SK-N-SH treated with all-trans-retinoic acid at 6 μM for 48 hours (cell line): ENCODE measurements around the gene KIAA1755.

Experiments used
- ATAC-seq: fragments of 200-7000 bp; cut with Tn5 transposase; 3 replicates; pipeline ENCODE4 v1.9.1; 2020; ENCODE audit warnings: mild to moderate bottlenecking, moderate library complexity
- ARNTL ChIP-seq: fragments of 450-650 bp; formaldehyde crosslinking; IDR thresholded peaks from 2 replicates; pipeline ENCODE4 v1.5.0; 2020; ENCODE audit warnings: low read depth, mild to moderate bottlenecking, moderate library complexity, borderline replicate concordance
- BACH2 ChIP-seq: fragments of 250-450 bp; sonication (Bioruptor Pico); IDR thresholded peaks from 2 replicates; pipeline ENCODE4 v1.9.0; 2021; ENCODE audit warnings: mild to moderate bottlenecking, borderline replicate concordance
- CREB5 ChIP-seq: fragments of 250-450 bp; sonication (Bioruptor Pico); IDR thresholded peaks from 2 replicates; pipeline ENCODE4 v1.5.1; 2020; ENCODE audit warnings: low read depth, mild to moderate bottlenecking, moderate library complexity
- CSDC2 ChIP-seq: fragments of 250-450 bp; sonication (Bioruptor Pico); IDR thresholded peaks from 2 replicates; pipeline ENCODE4 v1.5.0; 2020; ENCODE audit warnings: mild to moderate bottlenecking, moderate library complexity
- ESRRG ChIP-seq: fragments of 250-450 bp; sonication (Bioruptor Pico); IDR thresholded peaks from 2 replicates; pipeline ENCODE4 v1.6.1; 2021; ENCODE audit warnings: mild to moderate bottlenecking
- GLIS3 ChIP-seq: fragments of 250-450 bp; sonication (Bioruptor Pico); IDR thresholded peaks from 2 replicates; pipeline ENCODE4 v1.5.0; 2020; ENCODE audit warnings: mild to moderate bottlenecking, moderate library complexity
- ISL1 ChIP-seq: fragments of 250-450 bp; sonication (Bioruptor Pico); IDR thresholded peaks from 2 replicates; pipeline ENCODE4 v2.1.2; 2022; ENCODE audit warnings: mild to moderate bottlenecking, moderate library complexity
- OSR1 ChIP-seq: fragments of 250-450 bp; sonication (Bioruptor Pico); IDR thresholded peaks from 2 replicates; pipeline ENCODE4 v1.8.0; 2022; ENCODE audit warnings: moderate library complexity, mild to moderate bottlenecking, inconsistent platforms
- PPARA ChIP-seq: fragments of 250-450 bp; sonication (Bioruptor Pico); IDR thresholded peaks from 2 replicates; pipeline ENCODE4 v1.5.0; 2020; ENCODE audit warnings: mild to moderate bottlenecking, borderline replicate concordance
- RARB ChIP-seq: fragments of 250-450 bp; sonication (Bioruptor Pico); IDR thresholded peaks from 2 replicates; pipeline ENCODE4 v1.8.0; 2021; ENCODE audit warnings: mild to moderate bottlenecking, moderate library complexity
- TCF4 ChIP-seq: fragments of 250-450 bp; sonication (Bioruptor Pico); IDR thresholded peaks from 2 replicates; pipeline ENCODE4 v1.8.0; 2021; ENCODE audit warnings: mild to moderate bottlenecking, moderate library complexity, borderline replicate concordance
- TOX ChIP-seq: fragments of 250-450 bp; sonication (Bioruptor Pico); IDR thresholded peaks from 2 replicates; pipeline ENCODE4 v1.8.0; 2021; ENCODE audit warnings: mild to moderate bottlenecking, moderate library complexity, borderline replicate concordance
- ZC3H10 ChIP-seq: fragments of 250-450 bp; sonication (Bioruptor Pico); IDR thresholded peaks from 2 replicates; pipeline ENCODE4 v1.5.1; 2021; ENCODE audit warnings: mild to moderate bottlenecking, moderate library complexity
- ZFP3 ChIP-seq: fragments of 250-450 bp; sonication (Bioruptor Pico); IDR thresholded peaks from 2 replicates; pipeline ENCODE4 v1.5.0; 2020; ENCODE audit warnings: mild to moderate bottlenecking, moderate library complexity
- ZFP30 ChIP-seq: fragments of 450-650 bp; formaldehyde crosslinking; IDR thresholded peaks from 2 replicates; pipeline ENCODE4 v1.5.0; 2022; ENCODE audit warnings: mild to moderate bottlenecking, moderate library complexity
- ZNF565 ChIP-seq: fragments of 450-650 bp; formaldehyde crosslinking; conservative IDR thresholded peaks from 2 replicates; pipeline ENCODE4 v1.5.0; 2020; ENCODE audit warnings: low read depth, mild to moderate bottlenecking, moderate library complexity
- ZNF70 ChIP-seq: fragments of 450-650 bp; formaldehyde crosslinking; IDR thresholded peaks from 2 replicates; pipeline ENCODE4 v1.5.0; 2020; ENCODE audit warnings: mild to moderate bottlenecking, moderate library complexity
- ZNF8 ChIP-seq: fragments of 450-650 bp; formaldehyde crosslinking; IDR thresholded peaks from 2 replicates; pipeline ENCODE4 v1.5.0; 2020; ENCODE audit warnings: mild to moderate bottlenecking, moderate library complexity
- TF ChIP-seq, protein P1 (sequence below): fragments of 250-450 bp; sonication (Bioruptor Pico); IDR thresholded peaks from 2 replicates; pipeline ENCODE4 v1.5.1; 2021; ENCODE audit warnings: mild to moderate bottlenecking, moderate library complexity
- TF ChIP-seq, protein P2 (sequence below): fragments of 250-450 bp; sonication (Bioruptor Pico); IDR thresholded peaks from 2 replicates; pipeline ENCODE4 v1.8.0; 2021; ENCODE audit warnings: low read depth, mild to moderate bottlenecking, moderate library complexity, borderline replicate concordance
- TF ChIP-seq, protein P3 (sequence below): fragments of 250-450 bp; sonication (Bioruptor Pico); IDR thresholded peaks from 2 replicates; pipeline ENCODE4 v1.5.0; 2020; ENCODE audit warnings: mild to moderate bottlenecking, moderate library complexity

The KIAA1755 gene

GRCh38 chr20:38272961-38273360 is 12.4 kb upstream of the KIAA1755 start:
- no peak for TF ChIP-seq BACH2
- TF ChIP-seq ESRRG: no peak
- no peak for TF ChIP-seq CREB5 (CRISPR knock-in tag)
- TF ChIP-seq ZNF8 (CRISPR knock-in tag): no peak
- TF ChIP-seq ZNF70 (CRISPR knock-in tag): no peak
- no peak for TF ChIP-seq ZNF565 (CRISPR knock-in tag)
- no peak for TF ChIP-seq ZFP30 (CRISPR knock-in tag)
- no peak for TF ChIP-seq OSR1
- no peak for TF ChIP-seq RARB
- ATAC-seq: no peak

- 0 out of 3 replicates have a peak, but pooled peaks have one; percentile 15 for ATAC-seq
- TF ChIP-seq ZNF565 (CRISPR knock-in tag): no peak
- TF ChIP-seq, protein P1, sequence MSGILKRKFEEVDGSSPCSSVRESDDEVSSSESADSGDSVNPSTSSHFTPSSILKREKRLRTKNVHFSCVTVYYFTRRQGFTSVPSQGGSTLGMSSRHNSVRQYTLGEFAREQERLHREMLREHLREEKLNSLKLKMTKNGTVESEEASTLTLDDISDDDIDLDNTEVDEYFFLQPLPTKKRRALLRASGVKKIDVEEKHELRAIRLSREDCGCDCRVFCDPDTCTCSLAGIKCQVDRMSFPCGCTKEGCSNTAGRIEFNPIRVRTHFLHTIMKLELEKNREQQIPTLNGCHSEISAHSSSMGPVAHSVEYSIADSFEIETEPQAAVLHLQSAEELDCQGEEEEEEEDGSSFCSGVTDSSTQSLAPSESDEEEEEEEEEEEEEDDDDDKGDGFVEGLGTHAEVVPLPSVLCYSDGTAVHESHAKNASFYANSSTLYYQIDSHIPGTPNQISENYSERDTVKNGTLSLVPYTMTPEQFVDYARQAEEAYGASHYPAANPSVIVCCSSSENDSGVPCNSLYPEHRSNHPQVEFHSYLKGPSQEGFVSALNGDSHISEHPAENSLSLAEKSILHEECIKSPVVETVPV (CRISPR knock-in tag): no peak
- no peak for TF ChIP-seq CSDC2 (CRISPR knock-in tag)
- no peak for TF ChIP-seq OSR1
- no peak for TF ChIP-seq RARB
- TF ChIP-seq ARNTL (CRISPR knock-in tag): no peak
- TF ChIP-seq GLIS3 (CRISPR knock-in tag): no peak
- TF ChIP-seq CREB5 (CRISPR knock-in tag): no peak
- TF ChIP-seq PPARA: no peak
- TF ChIP-seq TOX (CRISPR knock-in tag): no peak
Observed at GRCh38 chr20:38272398-38272797, 11.9 kb upstream of the KIAA1755 start.

GRCh38 chr20:38271608-38272120 is 11.1 kb upstream of the KIAA1755 start:
- ATAC-seq: no peak
- TF ChIP-seq ZFP3 (CRISPR knock-in tag) (peak; percentile 95), ZC3H10 (CRISPR knock-in tag) (no peak)

DNA sequence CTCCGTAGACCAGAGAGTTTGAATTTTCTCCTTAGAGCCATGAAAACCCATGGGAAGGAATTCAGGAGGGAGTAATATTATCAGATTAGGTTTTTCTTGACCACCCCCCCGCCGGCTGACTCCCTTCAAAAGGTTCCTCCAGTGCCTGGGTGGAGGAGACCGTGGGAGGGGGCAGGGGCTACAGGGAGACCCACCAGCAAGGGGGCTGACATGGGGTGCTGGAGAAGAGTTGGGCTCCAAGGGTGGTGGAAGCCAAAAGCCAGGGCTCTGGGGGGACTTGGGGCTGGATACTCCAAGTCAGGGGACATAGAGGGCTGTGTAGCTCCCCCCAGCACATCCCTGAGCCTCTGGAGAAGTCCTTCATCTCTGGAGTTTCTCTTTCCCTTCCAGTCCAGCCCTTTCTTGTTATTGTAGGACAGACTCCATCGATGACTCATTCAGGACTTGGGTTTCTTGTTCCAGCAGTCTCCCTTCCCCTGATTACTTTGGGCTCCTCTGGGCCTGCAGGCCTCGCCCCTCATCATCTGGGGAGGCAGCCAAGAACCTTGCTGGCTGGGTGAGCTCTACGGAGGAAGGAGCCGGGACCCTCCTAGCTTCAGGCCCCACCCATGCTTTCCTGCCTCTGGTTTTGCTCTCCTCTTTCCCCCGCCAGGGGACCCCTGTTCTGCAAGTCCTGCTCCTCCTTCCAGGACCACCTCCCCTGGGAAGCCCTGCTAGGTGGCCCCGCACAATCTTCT is 10.5 kb upstream of the KIAA1755 start:
- peak; percentile 97 for ATAC-seq
- TF ChIP-seq ZFP30 (CRISPR knock-in tag) (no peak), ZFP3 (CRISPR knock-in tag) (no peak), ZNF8 (CRISPR knock-in tag) (no peak), PPARA (no peak), ESRRG (no peak), TCF4 (CRISPR knock-in tag) (no peak), ISL1 (CRISPR knock-in tag) (no peak), ZNF565 (CRISPR knock-in tag) (no peak), TOX (CRISPR knock-in tag) (no peak)
- TF ChIP-seq, protein P2, sequence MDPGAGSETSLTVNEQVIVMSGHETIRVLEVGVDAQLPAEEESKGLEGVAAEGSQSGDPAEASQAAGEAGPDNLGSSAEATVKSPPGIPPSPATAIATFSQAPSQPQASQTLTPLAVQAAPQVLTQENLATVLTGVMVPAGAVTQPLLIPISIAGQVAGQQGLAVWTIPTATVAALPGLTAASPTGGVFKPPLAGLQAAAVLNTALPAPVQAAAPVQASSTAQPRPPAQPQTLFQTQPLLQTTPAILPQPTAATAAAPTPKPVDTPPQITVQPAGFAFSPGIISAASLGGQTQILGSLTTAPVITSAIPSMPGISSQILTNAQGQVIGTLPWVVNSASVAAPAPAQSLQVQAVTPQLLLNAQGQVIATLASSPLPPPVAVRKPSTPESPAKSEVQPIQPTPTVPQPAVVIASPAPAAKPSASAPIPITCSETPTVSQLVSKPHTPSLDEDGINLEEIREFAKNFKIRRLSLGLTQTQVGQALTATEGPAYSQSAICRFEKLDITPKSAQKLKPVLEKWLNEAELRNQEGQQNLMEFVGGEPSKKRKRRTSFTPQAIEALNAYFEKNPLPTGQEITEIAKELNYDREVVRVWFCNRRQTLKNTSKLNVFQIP (CRISPR knock-in tag): no peak
- TF ChIP-seq, protein P3, sequence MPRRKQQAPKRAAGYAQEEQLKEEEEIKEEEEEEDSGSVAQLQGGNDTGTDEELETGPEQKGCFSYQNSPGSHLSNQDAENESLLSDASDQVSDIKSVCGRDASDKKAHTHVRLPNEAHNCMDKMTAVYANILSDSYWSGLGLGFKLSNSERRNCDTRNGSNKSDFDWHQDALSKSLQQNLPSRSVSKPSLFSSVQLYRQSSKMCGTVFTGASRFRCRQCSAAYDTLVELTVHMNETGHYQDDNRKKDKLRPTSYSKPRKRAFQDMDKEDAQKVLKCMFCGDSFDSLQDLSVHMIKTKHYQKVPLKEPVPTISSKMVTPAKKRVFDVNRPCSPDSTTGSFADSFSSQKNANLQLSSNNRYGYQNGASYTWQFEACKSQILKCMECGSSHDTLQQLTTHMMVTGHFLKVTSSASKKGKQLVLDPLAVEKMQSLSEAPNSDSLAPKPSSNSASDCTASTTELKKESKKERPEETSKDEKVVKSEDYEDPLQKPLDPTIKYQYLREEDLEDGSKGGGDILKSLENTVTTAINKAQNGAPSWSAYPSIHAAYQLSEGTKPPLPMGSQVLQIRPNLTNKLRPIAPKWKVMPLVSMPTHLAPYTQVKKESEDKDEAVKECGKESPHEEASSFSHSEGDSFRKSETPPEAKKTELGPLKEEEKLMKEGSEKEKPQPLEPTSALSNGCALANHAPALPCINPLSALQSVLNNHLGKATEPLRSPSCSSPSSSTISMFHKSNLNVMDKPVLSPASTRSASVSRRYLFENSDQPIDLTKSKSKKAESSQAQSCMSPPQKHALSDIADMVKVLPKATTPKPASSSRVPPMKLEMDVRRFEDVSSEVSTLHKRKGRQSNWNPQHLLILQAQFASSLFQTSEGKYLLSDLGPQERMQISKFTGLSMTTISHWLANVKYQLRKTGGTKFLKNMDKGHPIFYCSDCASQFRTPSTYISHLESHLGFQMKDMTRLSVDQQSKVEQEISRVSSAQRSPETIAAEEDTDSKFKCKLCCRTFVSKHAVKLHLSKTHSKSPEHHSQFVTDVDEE (CRISPR knock-in tag): no peak
- TF ChIP-seq, protein P1 (CRISPR knock-in tag): no peak
